CD14-positive monocyte (primary cell): ENCODE measurements around the gene SUCLG1. TPM values are rescaled to one million over a fixed set of nuclear protein-coding genes. Genes with fewer than 3 reads are reported as not detected.

Source experiments
- DNase-seq, 3 donors: peaks; one replicate each; pipeline ENCODE4 v3.0.0-alpha.2; 2011 to 2022
- H2AFZ ChIP-seq: 2 replicates; pipeline ENCODE4 v1.6.0; 2012; ENCODE audit warnings: mild to moderate bottlenecking, low read depth, low read length, inconsistent platforms; ENCODE audit not compliant: insufficient read depth, poor library complexity, severe bottlenecking
- H3K27ac ChIP-seq, 2 donors: 1 replicate in 1 of 2; 2 replicates in 1 of 2; pipeline ENCODE4 v1.5.1; 2012 to 2013; ENCODE audit warnings: low read length in 2 of 2, control low read depth in 1 of 2, inconsistent platforms in 1 of 2, low read depth in 1 of 2, mild to moderate bottlenecking in 1 of 2
- H3K27me3 ChIP-seq, 2 donors: one replicate each; pipeline versions ENCODE4 v1.6.0 to v1.6.1; 2011 to 2013; ENCODE audit warnings: low read length in 2 of 2; ENCODE audit not compliant: control insufficient read depth in 2 of 2, insufficient read depth in 2 of 2
- H3K36me3 ChIP-seq, 2 donors: replicated peaks in 1 of 2; 1 replicate in 1 of 2; 2 replicates in 1 of 2; pipeline versions ENCODE4 v1.5.1 to v1.6.1; 2012 to 2013; ENCODE audit warnings: low read length in 2 of 2, control low read depth in 1 of 2, inconsistent platforms in 1 of 2, mild to moderate bottlenecking in 1 of 2; ENCODE audit not compliant: insufficient read depth in 2 of 2, control insufficient read depth in 1 of 2
- H3K4me1 ChIP-seq, 2 donors: 1 replicate in 1 of 2; 2 replicates in 1 of 2; pipeline versions ENCODE4 v1.5.1 to v1.6.1; 2012 to 2013; ENCODE audit warnings: low read length in 2 of 2, control low read depth in 1 of 2, inconsistent platforms in 1 of 2, mild to moderate bottlenecking in 1 of 2, moderate library complexity in 1 of 2; ENCODE audit not compliant: insufficient read depth in 2 of 2, control insufficient read depth in 1 of 2
- H3K4me2 ChIP-seq: replicated peaks from 2 replicates; pipeline ENCODE3; 2012; ENCODE audit warnings: low read length, moderate library complexity, mild to moderate bottlenecking; ENCODE audit not compliant: poor library complexity, severe bottlenecking; ENCODE audit errors: extremely low read depth
- H3K4me3 ChIP-seq, 3 experiments: fragments of 200-600 bp in 1 of 3; sonication (generic) in 1 of 3; replicated peaks in 1 of 3; 1 replicate in 2 of 3; 2 replicates in 1 of 3; pipeline ENCODE4 v1.5.1; 2011 to 2013; ENCODE audit warnings: low read length in 3 of 3, mild to moderate bottlenecking in 3 of 3, control low read depth in 2 of 3, low read depth in 2 of 3, inconsistent platforms in 1 of 3, moderate library complexity in 1 of 3
- H3K79me2 ChIP-seq: 2 replicates; pipeline ENCODE4 v1.6.0; 2012; ENCODE audit warnings: mild to moderate bottlenecking, control low read depth, inconsistent platforms, low read length, moderate library complexity; ENCODE audit not compliant: insufficient read depth
- H3K9ac ChIP-seq: 2 replicates; pipeline ENCODE4 v1.6.0; 2017; ENCODE audit warnings: low read length, mild to moderate bottlenecking; ENCODE audit not compliant: insufficient read depth, poor library complexity, severe bottlenecking
- H3K9me3 ChIP-seq, 2 donors: replicated peaks in 1 of 2; 1 replicate in 1 of 2; 2 replicates in 1 of 2; pipeline versions ENCODE4 v1.5.1 to v1.6.1; 2012 to 2013; ENCODE audit warnings: low read length in 2 of 2, control low read depth in 1 of 2; ENCODE audit not compliant: control insufficient read depth in 1 of 2, insufficient read depth in 1 of 2
- H4K20me1 ChIP-seq: 2 replicates; pipeline ENCODE4 v1.6.0; 2012; ENCODE audit warnings: mild to moderate bottlenecking, low read length, control low read depth, moderate library complexity; ENCODE audit not compliant: insufficient read depth
- H3K27ac Mint-ChIP-seq, 7 donors: one replicate each; pipeline ENCODE4 v1.8.0; 2020; ENCODE audit warnings: mild to moderate bottlenecking in 7 of 7, mixed read lengths in 7 of 7, moderate library complexity in 6 of 7, inconsistent platforms in 2 of 7
- H3K27me3 Mint-ChIP-seq, 3 donors: one replicate each; pipeline ENCODE4 v1.8.0; 2021 to 2022; ENCODE audit warnings: low read depth in 3 of 3, mild to moderate bottlenecking in 3 of 3, mixed read lengths in 3 of 3, moderate library complexity in 3 of 3, inconsistent platforms in 1 of 3
- H3K36me3 Mint-ChIP-seq, 2 donors: one replicate each; pipeline ENCODE4 v1.8.0; 2020; ENCODE audit warnings: mixed read lengths in 2 of 2, inconsistent platforms in 1 of 2, mild to moderate bottlenecking in 1 of 2
- H3K4me1 Mint-ChIP-seq: one replicate; pipeline ENCODE4 v1.8.0; 2020; ENCODE audit warnings: mild to moderate bottlenecking, mixed read lengths
- H3K4me3 Mint-ChIP-seq, 2 donors: one replicate each; pipeline ENCODE4 v1.8.0; 2020; ENCODE audit warnings: mild to moderate bottlenecking in 2 of 2, mixed read lengths in 2 of 2, moderate library complexity in 1 of 2
- H3K9me3 Mint-ChIP-seq, 7 donors: one replicate each; pipeline ENCODE4 v1.8.0; 2020 to 2022; ENCODE audit warnings: mixed read lengths in 7 of 7, mild to moderate bottlenecking in 6 of 7, moderate library complexity in 6 of 7, inconsistent platforms in 2 of 7
- WGBS: methylation state at CpG from one replicate; pipeline ENCODE4 v1.1.5; 2013; ENCODE audit warnings: missing lambda C conversion rate; ENCODE audit not compliant: insufficient coverage; 5-methylcytosine and 5-hydroxymethylcytosine counted together
- intact Hi-C, 2 donors: fragments of 100-400 bp; cut with micrococcal nuclease; formaldehyde crosslinking; loops; one replicate each; pipeline versions ENCODE4 v1.15.0 to v1.15.1; 2023
- polyA plus RNA-seq, 3 donors: library from polyadenylated mRNA; depleted of rRNA in 1 of 3; unstranded in 2 of 3; stranded (reverse) in 1 of 3; fragments of 300-500 nt in 2 of 3; fragments of >200 nt in 1 of 3; fragmentation: Illumina TruSeq in 2 of 3; gene quantifications; 1 replicate in 2 of 3; 2 replicates in 1 of 3; pipeline ENCODE4 v1.2.3, GENCODE V29; 2012 to 2021
- TF ChIP-seq, protein P1 (sequence below): fragments of 200-600 bp; IDR thresholded peaks from one replicate; pipeline ENCODE4 v1.8.0; 2022; ENCODE audit warnings: antibody characterized with exemption, mild to moderate bottlenecking

SUCLG1 gene
- polyA plus RNA-seq, 3 donors: 24.9 to 114 (median 98.9) TPM

DNA sequence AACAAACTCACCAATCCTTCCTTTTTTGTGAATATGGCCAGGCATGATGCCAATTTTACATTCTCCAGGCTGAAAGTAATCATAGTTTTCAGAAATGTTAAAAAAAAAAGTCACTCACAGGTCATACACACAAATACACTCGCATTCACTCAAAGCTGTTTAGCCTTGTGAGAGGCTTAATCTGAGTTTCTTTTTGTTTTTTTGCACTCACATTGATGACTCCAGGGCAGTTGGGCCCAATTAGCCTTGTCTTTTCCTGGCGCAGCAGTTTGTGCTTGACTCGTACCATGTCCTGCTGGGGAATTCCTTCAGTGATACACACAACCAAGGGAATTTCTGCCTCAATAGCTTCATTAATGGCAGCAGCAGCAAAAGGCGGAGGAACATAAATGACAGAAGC lies 18.0 kb downstream of the SUCLG1 start:
- peaks cover 87 to 89% of the 10 kb centered on the region in 2 donors for H3K36me3 Mint-ChIP-seq
- Histone ChIP-seq H3K79me2 (no peaks in the 10 kb centered on the region), H3K4me3 (no peak overlapping the region), H3K4me1 (no peaks in the 10 kb centered on the region), H2AFZ (no peak overlapping the region), H3K27me3 (no peaks in the 10 kb centered on the region), H4K20me1 (no peaks in the 10 kb centered on the region), H3K4me2 (no peak overlapping the region), H3K27ac (no peak overlapping the region), H3K9me3 (no peaks in the 10 kb centered on the region), H3K36me3 (peaks cover 76 to 96% of the 10 kb centered on the region in 2 donors), H3K9ac (no peak overlapping the region)
- TF ChIP-seq, protein P1, sequence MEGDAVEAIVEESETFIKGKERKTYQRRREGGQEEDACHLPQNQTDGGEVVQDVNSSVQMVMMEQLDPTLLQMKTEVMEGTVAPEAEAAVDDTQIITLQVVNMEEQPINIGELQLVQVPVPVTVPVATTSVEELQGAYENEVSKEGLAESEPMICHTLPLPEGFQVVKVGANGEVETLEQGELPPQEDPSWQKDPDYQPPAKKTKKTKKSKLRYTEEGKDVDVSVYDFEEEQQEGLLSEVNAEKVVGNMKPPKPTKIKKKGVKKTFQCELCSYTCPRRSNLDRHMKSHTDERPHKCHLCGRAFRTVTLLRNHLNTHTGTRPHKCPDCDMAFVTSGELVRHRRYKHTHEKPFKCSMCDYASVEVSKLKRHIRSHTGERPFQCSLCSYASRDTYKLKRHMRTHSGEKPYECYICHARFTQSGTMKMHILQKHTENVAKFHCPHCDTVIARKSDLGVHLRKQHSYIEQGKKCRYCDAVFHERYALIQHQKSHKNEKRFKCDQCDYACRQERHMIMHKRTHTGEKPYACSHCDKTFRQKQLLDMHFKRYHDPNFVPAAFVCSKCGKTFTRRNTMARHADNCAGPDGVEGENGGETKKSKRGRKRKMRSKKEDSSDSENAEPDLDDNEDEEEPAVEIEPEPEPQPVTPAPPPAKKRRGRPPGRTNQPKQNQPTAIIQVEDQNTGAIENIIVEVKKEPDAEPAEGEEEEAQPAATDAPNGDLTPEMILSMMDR: no peak
- peaks cover 8% of the 10 kb centered on the region for H3K4me1 Mint-ChIP-seq
- WGBS: 100% methylated on average over 2 of the region's 4 CpGs
- intact Hi-C loops: no loop called here
- no peak overlapping the region for H3K4me3 Mint-ChIP-seq
- H3K27me3 Mint-ChIP-seq: no peaks in the 10 kb centered on the region
- H3K9me3 Mint-ChIP-seq: peaks cover 0 to 1% (median 0%) of the 10 kb centered on the region in 7 donors
- no peak overlapping the region for H3K27ac Mint-ChIP-seq
- no peak for DNase-seq

- Histone ChIP-seq H3K4me2 (no peak overlapping the region), H3K9me3 (no peaks in the 10 kb centered on the region), H3K27me3 (no peaks in the 10 kb centered on the region), H3K9ac (no peak overlapping the region), H2AFZ (no peak overlapping the region), H3K4me3 (no peak overlapping the region), H4K20me1 (no peaks in the 10 kb centered on the region), H3K79me2 (no peaks in the 10 kb centered on the region), H3K27ac (no peak overlapping the region), H3K36me3 (peaks cover 86 to 100% of the 10 kb centered on the region in 2 donors), H3K4me1 (no peaks in the 10 kb centered on the region)
- Mint-ChIP-seq H3K27ac (peak overlapping the region in 1 of 7 donors; percentile 3), H3K27me3 (no peaks in the 10 kb centered on the region), H3K9me3 (no peaks in the 10 kb centered on the region), H3K4me3 (no peak overlapping the region), H3K4me1 (no peaks in the 10 kb centered on the region), H3K36me3 (peaks cover 84 to 86% of the 10 kb centered on the region in 2 donors)
- no CpG with 5 or more reads among the region's 6 CpGs for WGBS
- TF ChIP-seq, protein P1: no peak
- no peak for DNase-seq
- intact Hi-C loops: no loop called here
Observed at GRCh38 chr2:84435345-84436025, 23.6 kb downstream of the SUCLG1 start.
